HEK293 (cell line): ENCODE results near the gene GBF1.

Source experiments
- BCL6B ChIP-seq: fragments of 450-650 bp; formaldehyde crosslinking; IDR thresholded peaks from 2 replicates; pipeline ENCODE4 v1.5.1; 2017; ENCODE audit warnings: missing biosample characterization, missing genetic modification characterization
- CTCF ChIP-seq: fragments of 450-650 bp; formaldehyde crosslinking; IDR thresholded peaks from 2 replicates; pipeline ENCODE4 v1.5.1; 2016; ENCODE audit warnings: missing biosample characterization, missing genetic modification characterization
- GLIS2 ChIP-seq: fragments of 450-650 bp; formaldehyde crosslinking; IDR thresholded peaks from 2 replicates; pipeline ENCODE4 v1.5.1; 2016; ENCODE audit warnings: missing biosample characterization, missing genetic modification characterization
- HOXC10 ChIP-seq: sonication (generic); formaldehyde crosslinking; IDR thresholded peaks from 2 replicates; pipeline ENCODE4 v1.8.1; 2023; ENCODE audit warnings: mild to moderate bottlenecking, missing genetic modification reagents
- HOXD13 ChIP-seq: sonication (generic); formaldehyde crosslinking; IDR thresholded peaks from 2 replicates; pipeline ENCODE4 v1.8.0; 2022; ENCODE audit warnings: missing genetic modification reagents, borderline replicate concordance
- KLF1 ChIP-seq: fragments of 450-650 bp; formaldehyde crosslinking; IDR thresholded peaks from 2 replicates; pipeline ENCODE4 v1.5.1; 2016; ENCODE audit warnings: missing biosample characterization, missing genetic modification characterization
- REPIN1 ChIP-seq: fragments of 450-650 bp; formaldehyde crosslinking; IDR thresholded peaks from 2 replicates; pipeline ENCODE4 v1.5.1; 2017; ENCODE audit warnings: missing biosample characterization, missing genetic modification characterization, low read depth
- SP3 ChIP-seq: fragments of 450-650 bp; formaldehyde crosslinking; IDR thresholded peaks from 2 replicates; pipeline ENCODE4 v1.5.1; 2016; ENCODE audit warnings: missing biosample characterization, missing genetic modification characterization
- YY1 ChIP-seq: fragments of 450-650 bp; formaldehyde crosslinking; IDR thresholded peaks from 2 replicates; pipeline ENCODE4 v1.5.1; 2018; ENCODE audit warnings: missing biosample characterization, missing genetic modification characterization
- ZBTB1 ChIP-seq: fragments of 450-650 bp; formaldehyde crosslinking; IDR thresholded peaks from 2 replicates; pipeline ENCODE4 v1.5.1; 2016; ENCODE audit warnings: missing biosample characterization, missing genetic modification characterization
- ZBTB20 ChIP-seq: fragments of 450-650 bp; formaldehyde crosslinking; IDR thresholded peaks from 2 replicates; pipeline ENCODE4 v1.5.1; 2016; ENCODE audit warnings: missing biosample characterization, missing genetic modification characterization
- ZBTB21 ChIP-seq: fragments of 450-650 bp; formaldehyde crosslinking; IDR thresholded peaks from 2 replicates; pipeline ENCODE4 v1.5.1; 2017; ENCODE audit warnings: missing biosample characterization, missing genetic modification characterization
- ZBTB26 ChIP-seq: fragments of 450-650 bp; formaldehyde crosslinking; optimal IDR thresholded peaks from 2 replicates; pipeline ENCODE3; 2016; ENCODE audit warnings: missing biosample characterization, mild to moderate bottlenecking, missing genetic modification characterization
- ZFP3 ChIP-seq: fragments of 450-650 bp; formaldehyde crosslinking; IDR thresholded peaks from 2 replicates; pipeline ENCODE4 v1.5.1; 2016; ENCODE audit warnings: low read depth, missing biosample characterization, missing genetic modification characterization
- ZIC2 ChIP-seq: fragments of 450-650 bp; formaldehyde crosslinking; IDR thresholded peaks from 2 replicates; pipeline ENCODE4 v1.5.1; 2016; ENCODE audit warnings: missing biosample characterization, missing genetic modification characterization
- ZNF112 ChIP-seq: fragments of 450-650 bp; formaldehyde crosslinking; IDR thresholded peaks from 2 replicates; pipeline ENCODE4 v1.5.0; 2017; ENCODE audit warnings: missing biosample characterization, missing genetic modification characterization
- ZNF140 ChIP-seq: fragments of 450-650 bp; formaldehyde crosslinking; IDR thresholded peaks from 2 replicates; pipeline ENCODE4 v1.5.1; 2016; ENCODE audit warnings: missing biosample characterization, missing genetic modification characterization
- ZNF174 ChIP-seq: fragments of 450-650 bp; formaldehyde crosslinking; IDR thresholded peaks from 2 replicates; pipeline ENCODE4 v1.5.0; 2017; ENCODE audit warnings: missing biosample characterization, mild to moderate bottlenecking, missing genetic modification characterization
- ZNF184 ChIP-seq: fragments of 450-650 bp; IDR thresholded peaks from 2 replicates; pipeline ENCODE4 v1.5.1; 2018; ENCODE audit warnings: missing biosample characterization, mild to moderate bottlenecking, missing genetic modification characterization
- ZNF2 ChIP-seq: fragments of 450-650 bp; formaldehyde crosslinking; IDR thresholded peaks from 2 replicates; pipeline ENCODE4 v1.5.1; 2016; ENCODE audit warnings: missing biosample characterization, missing genetic modification characterization
- ZNF280C ChIP-seq: fragments of 450-650 bp; formaldehyde crosslinking; IDR thresholded peaks from 2 replicates; pipeline ENCODE4 v1.5.1; 2016; ENCODE audit warnings: missing biosample characterization, missing genetic modification characterization
- ZNF350 ChIP-seq: fragments of 450-650 bp; formaldehyde crosslinking; IDR thresholded peaks from 2 replicates; pipeline ENCODE4 v1.5.0; 2017; ENCODE audit warnings: missing biosample characterization, mild to moderate bottlenecking, missing genetic modification characterization
- ZNF398 ChIP-seq: fragments of 450-650 bp; formaldehyde crosslinking; IDR thresholded peaks from 2 replicates; pipeline ENCODE4 v1.5.1; 2017; ENCODE audit warnings: missing biosample characterization, missing genetic modification characterization
- ZNF404 ChIP-seq: fragments of 450-650 bp; formaldehyde crosslinking; IDR thresholded peaks from 2 replicates; pipeline ENCODE4 v1.5.1; 2017; ENCODE audit warnings: missing biosample characterization, missing genetic modification characterization
- ZNF544 ChIP-seq: fragments of 450-650 bp; formaldehyde crosslinking; IDR thresholded peaks from 2 replicates; pipeline ENCODE4 v1.5.0; 2017; ENCODE audit warnings: missing biosample characterization, missing genetic modification characterization
- ZNF558 ChIP-seq: fragments of 450-650 bp; formaldehyde crosslinking; IDR thresholded peaks from 2 replicates; pipeline ENCODE4 v1.5.1; 2016; ENCODE audit warnings: missing biosample characterization, missing genetic modification characterization
- ZNF580 ChIP-seq: fragments of 450-650 bp; formaldehyde crosslinking; IDR thresholded peaks from 2 replicates; pipeline ENCODE4 v1.5.1; 2016; ENCODE audit warnings: missing biosample characterization, missing genetic modification characterization
- ZNF654 ChIP-seq: fragments of 450-650 bp; formaldehyde crosslinking; IDR thresholded peaks from 2 replicates; pipeline ENCODE4 v1.5.1; 2016; ENCODE audit warnings: low read depth, missing biosample characterization, missing genetic modification characterization
- ZNF658 ChIP-seq: fragments of 450-650 bp; formaldehyde crosslinking; IDR thresholded peaks from 2 replicates; pipeline ENCODE4; 2016; ENCODE audit warnings: missing biosample characterization, missing genetic modification characterization
- ZNF660 ChIP-seq: fragments of 450-650 bp; IDR thresholded peaks from 2 replicates; pipeline ENCODE4 v1.5.1; 2018; ENCODE audit warnings: missing biosample characterization, mild to moderate bottlenecking, missing genetic modification characterization
- ZNF707 ChIP-seq: fragments of 450-650 bp; formaldehyde crosslinking; IDR thresholded peaks from 2 replicates; pipeline ENCODE4 v1.5.1; 2016; ENCODE audit warnings: missing biosample characterization, missing genetic modification characterization
- ZNF785 ChIP-seq: fragments of 450-650 bp; formaldehyde crosslinking; IDR thresholded peaks from 2 replicates; pipeline ENCODE4 v1.5.1; 2016; ENCODE audit warnings: missing biosample characterization, missing genetic modification characterization
- ZNF791 ChIP-seq: fragments of 450-650 bp; formaldehyde crosslinking; IDR thresholded peaks from 2 replicates; pipeline ENCODE4 v1.5.1; 2016; ENCODE audit warnings: missing biosample characterization, missing genetic modification characterization

The GBF1 gene

GRCh38 chr10:102399217-102400021, 154.1 kb downstream of the GBF1 start (continued):
- TF ChIP-seq ZNF791 (tag by site-specific recombination), result no peak
- no peak for TF ChIP-seq BCL6B (tag by site-specific recombination)
- 0 out of 2 replicates have a peak, but pooled peaks have one; percentile 18 for TF ChIP-seq ZNF184 (tag by site-specific recombination)
- no peak for TF ChIP-seq ZNF280C (tag by site-specific recombination)
- no peak for TF ChIP-seq ZNF658 (tag by site-specific recombination)
- TF ChIP-seq ZNF404 (tag by site-specific recombination), result no peak
- no peak for TF ChIP-seq ZNF558 (tag by site-specific recombination)
- TF ChIP-seq ZNF398 (tag by site-specific recombination), result peak; percentile 86
- TF ChIP-seq ZNF2, result peak; percentile 98
- peak; percentile 99 for TF ChIP-seq ZIC2 (tag by site-specific recombination)
- TF ChIP-seq YY1 (tag by site-specific recombination), result peak; percentile 83
- no peak for TF ChIP-seq ZNF350 (tag by site-specific recombination)
- TF ChIP-seq ZNF174, result no peak
- TF ChIP-seq ZBTB21, result peak; percentile 59; the same call in 1 of the 2 replicates
- TF ChIP-seq ZNF112 (tag by site-specific recombination), result no peak
- peak; percentile 83 for TF ChIP-seq ZBTB20 (tag by site-specific recombination)
- peak; percentile 77; the same call in 1 of the 2 replicates for TF ChIP-seq SP3 (tag by site-specific recombination)
- no peak for TF ChIP-seq HOXD13 (CRISPR knock-in tag)
- TF ChIP-seq ZFP3 (tag by site-specific recombination), result no peak
- peak; percentile 100 for TF ChIP-seq ZBTB26
- TF ChIP-seq ZNF544 (tag by site-specific recombination), result no peak
- no peak for TF ChIP-seq ZNF140 (tag by site-specific recombination)
- TF ChIP-seq CTCF (tag by site-specific recombination), result peak; percentile 100
- no peak for TF ChIP-seq ZNF707
- TF ChIP-seq KLF1 (tag by site-specific recombination), result peak; percentile 68; the same call in 1 of the 2 replicates
- peak; percentile 74; the same call in 1 of the 2 replicates for TF ChIP-seq ZNF580
- peak; percentile 90; the same call in 1 of the 2 replicates for TF ChIP-seq ZNF660 (tag by site-specific recombination)
- no peak for TF ChIP-seq ZBTB1 (tag by site-specific recombination)
- peak; percentile 53 for TF ChIP-seq ZNF654
- 0 out of 2 replicates have a peak, but pooled peaks have one; percentile 55 for TF ChIP-seq ZNF785 (tag by site-specific recombination)
- peak; percentile 99 for TF ChIP-seq GLIS2
- no peak for TF ChIP-seq HOXC10 (CRISPR knock-in tag)
- TF ChIP-seq REPIN1, result no peak; the same call in 1 of the 2 replicates
